Measurements from ENCODE around the gene TIGAR.
A peak's percentile ranks its signal among the peaks of the same experiment; 100 is the strongest.

Gene TIGAR

GRCh38 chr12:4388662-4389061, 67.6 kb downstream of the TIGAR start:
- DNase-seq, result peak in 1 of 2 experiments; percentile 19
- no peak for TF ChIP-seq POLR2A (IDR thresholded peaks at IDR 0.05; ENCODE audit: low read length)
- no peak for TF ChIP-seq GATA1 (IDR thresholded peaks at IDR 0.05; ENCODE audit: low read depth, low read length)

GRCh38 chr12:4392223-4392742, 71.3 kb downstream of the TIGAR start:
- DNase-seq, result no peak
- TF ChIP-seq GATA1 (IDR thresholded peaks at IDR 0.05; ENCODE audit: low read depth, low read length), result no peak
- TF ChIP-seq POLR2A (IDR thresholded peaks at IDR 0.05; ENCODE audit: low read length), result no peak

GRCh38 chr12:4393211-4393610, 72.2 kb downstream of the TIGAR start:
- DNase-seq, result no peak
- no peak for TF ChIP-seq GATA1 (IDR thresholded peaks at IDR 0.05; ENCODE audit: low read depth, low read length)
- no peak for TF ChIP-seq POLR2A (IDR thresholded peaks at IDR 0.05; ENCODE audit: low read length)

- TF ChIP-seq GATA1 (IDR thresholded peaks at IDR 0.05; ENCODE audit: low read depth, low read length) (no peak), POLR2A (IDR thresholded peaks at IDR 0.05; ENCODE audit: low read length) (no peak)
- DNase-seq, result no peak
Observed at GRCh38 chr12:4395818-4396217, 74.8 kb downstream of the TIGAR start.

GRCh38 chr12:4401117-4401516, 80.1 kb downstream of the TIGAR start:
- DNase-seq, result no peak
- TF ChIP-seq GATA1 (IDR thresholded peaks at IDR 0.05; ENCODE audit: low read depth, low read length) (no peak), POLR2A (IDR thresholded peaks at IDR 0.05; ENCODE audit: low read length) (no peak)

DNA sequence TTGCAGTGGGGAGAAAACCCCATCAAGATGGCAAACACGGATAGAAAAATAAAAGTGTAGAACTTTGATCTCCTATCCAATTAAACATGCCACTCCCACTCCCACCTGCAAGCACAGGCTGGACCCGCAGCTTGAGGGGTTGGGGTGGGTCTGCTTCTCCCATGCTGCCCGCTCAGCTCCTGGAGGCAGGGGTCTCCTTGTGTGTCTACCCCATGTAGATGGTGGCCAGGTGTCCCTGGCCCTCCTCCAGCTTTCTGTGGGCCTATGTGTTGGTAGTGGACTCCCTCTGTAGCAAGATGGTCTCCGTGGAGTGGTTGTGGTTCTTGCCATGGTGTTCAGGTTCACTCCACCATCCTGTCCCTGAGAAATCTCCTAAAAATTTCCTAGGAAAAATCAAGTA, 82.0 kb downstream of the TIGAR start:
- TF ChIP-seq POLR2A (IDR thresholded peaks at IDR 0.05; ENCODE audit: low read length), result no peak
- TF ChIP-seq GATA1 (IDR thresholded peaks at IDR 0.05; ENCODE audit: low read depth, low read length), result no peak
- DNase-seq, result no peak
